T47D (cell line): Measurements from ENCODE around the gene TNS3.

ENCODE experiments used
- DNase-seq, 2 experiments: peaks; one replicate each; pipeline versions ENCODE4 v3.0.0 to v3.0.0-alpha.2; 2011 to 2012; ENCODE audit warnings: low read depth in 1 of 2, low spot score in 1 of 2
- JUND ChIP-seq: IDR thresholded peaks from 2 replicates; pipeline ENCODE4 v1.6.1; 2012; ENCODE audit warnings: low read depth
- in situ Hi-C: cut with HindIII; loops from 2 replicates; pipeline ENCODE4 v1.10.0; 2016; ENCODE audit warnings: low sequenced_read_pairs, low pct_unique_long_range_greater_than_20kb

The TNS3 gene

DNA sequence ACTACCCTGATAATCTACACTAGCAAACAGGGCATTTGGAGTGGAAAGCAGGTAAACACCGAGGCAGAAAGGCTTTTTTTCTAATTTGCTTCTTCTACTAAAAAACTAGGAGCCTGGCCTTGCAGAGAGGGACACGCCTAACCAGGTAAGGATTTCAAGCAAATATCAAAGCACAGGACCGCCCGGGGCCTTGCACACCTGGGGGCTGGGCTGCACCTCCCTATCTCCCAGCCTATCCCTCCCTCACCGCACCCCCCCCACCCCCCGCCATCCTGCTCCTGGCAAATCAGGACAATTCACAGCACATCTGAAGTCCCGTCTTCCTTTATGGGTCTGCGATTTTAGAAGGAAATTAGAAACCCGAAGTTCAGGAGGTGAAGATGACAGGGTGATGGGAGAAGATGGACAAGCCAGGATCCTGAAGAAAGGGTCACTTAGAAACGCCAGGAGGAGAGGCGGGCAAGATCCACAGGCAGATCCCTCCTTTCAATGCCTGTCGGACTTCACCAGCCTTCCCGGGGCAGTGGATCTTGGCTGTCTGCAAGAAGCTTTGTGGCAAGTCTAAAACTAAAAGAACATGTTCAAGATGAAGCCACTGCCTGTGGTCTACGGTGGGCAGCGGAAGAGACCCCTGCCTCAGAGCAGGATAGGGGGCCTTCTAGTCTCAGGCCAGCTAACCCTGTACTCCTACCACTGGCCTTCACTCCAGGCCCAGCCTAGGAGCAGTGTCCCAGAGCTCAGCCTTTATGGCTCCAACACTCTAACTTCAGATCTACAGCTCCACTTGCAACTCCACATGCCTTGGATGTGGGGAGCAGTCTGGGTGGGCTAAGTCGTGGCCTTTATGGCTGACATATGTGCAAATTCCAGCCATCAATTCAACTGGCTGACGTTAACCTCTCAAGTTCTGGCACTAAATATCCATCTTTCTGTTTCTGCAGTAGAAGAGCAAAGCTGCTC lies 43.9 kb downstream of the TNS3 start:
- in situ Hi-C loops: no loop called here
- DNase-seq: no peak
- no peak for TF ChIP-seq JUND

DNA sequence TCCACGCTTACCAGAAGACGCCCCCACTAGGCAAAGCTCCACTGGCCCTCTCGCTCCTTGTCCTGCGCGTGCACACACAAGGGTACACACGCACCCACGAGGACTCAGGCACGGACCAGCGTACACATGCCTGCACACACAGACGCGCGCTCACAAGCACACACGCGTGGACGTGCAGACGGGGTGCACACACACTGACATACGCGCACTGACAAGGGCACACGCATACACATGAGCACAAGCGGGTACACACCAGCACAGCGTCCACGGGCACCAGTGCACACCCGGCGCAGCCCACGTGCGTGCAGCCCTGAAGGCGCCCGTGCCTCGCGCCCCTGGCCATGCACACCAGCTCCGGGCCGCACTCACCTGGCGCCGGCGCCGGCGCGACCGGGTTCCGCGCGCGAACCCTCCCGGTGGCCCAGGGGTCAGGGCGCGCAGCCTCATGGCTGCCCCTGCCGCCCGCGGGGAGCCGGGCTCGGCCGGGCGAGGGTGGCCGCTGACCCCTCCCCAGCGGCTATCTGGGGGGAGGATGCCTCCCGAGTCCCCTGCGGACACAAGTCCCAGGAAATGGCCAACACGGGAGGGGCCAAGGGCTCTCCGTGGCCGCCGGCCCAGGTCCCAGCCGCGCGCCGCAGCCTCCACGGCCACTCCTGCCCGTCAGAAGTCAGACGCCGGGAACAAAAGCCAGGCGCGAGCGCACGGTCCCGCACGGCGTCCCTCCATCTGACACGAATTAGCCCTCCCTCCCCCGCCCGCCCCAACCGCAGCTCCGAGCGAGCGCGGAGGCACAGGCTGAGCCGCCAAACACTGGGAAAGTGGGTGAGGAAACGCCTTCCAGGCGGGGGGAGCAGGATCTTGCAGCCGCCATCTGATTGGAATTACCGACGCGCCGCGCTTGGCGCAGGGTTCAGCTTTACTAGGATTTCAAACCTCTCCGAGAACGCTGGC lies 45.0 kb downstream of the TNS3 start:
- DNase-seq: peak; percentile 79 to 82
- TF ChIP-seq JUND: no peak
- in situ Hi-C loops: no loop called here

DNA sequence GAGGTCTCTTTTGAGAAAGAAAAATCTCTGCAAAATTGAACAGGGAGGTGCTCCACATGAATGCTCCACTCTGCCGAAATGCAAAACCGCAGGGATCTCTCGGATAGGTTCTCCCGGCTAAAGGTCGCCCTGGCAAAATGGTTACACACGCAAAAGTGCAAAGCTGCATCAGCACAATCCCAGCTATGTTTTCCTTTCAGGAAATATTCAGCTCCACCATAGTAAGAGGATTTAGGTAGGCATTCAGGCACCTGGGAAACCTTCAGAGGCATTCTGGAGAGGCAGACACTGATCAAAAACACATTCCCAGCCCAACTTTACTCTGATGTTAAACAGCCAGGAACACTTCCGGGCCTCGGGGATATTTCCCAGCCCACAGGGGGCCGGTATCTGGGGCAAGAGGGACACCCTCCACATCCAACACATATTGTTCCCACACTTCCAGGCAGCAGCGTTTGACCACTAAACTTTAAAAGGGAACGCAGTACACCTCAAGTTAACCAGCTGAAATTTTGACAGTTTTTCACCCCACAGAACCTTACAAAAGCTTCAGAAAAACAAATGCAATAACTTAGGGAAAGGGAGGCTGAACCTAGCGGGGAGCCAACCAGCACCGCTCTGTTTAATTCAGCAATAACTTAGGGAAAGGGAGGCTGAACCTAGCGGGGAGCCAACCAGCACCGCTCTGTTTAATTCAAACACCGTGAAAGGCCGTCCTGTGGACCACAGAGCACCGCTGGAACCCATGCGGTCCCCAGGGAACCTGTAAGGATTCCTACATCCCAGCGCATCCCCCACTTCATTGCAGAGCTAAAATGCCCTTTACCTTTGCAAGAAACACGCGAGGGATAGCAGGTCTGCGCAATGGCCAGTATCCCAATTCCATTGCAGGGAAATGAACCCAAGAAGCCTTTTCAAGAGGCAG lies 45.9 kb downstream of the TNS3 start:
- no peak for TF ChIP-seq JUND
- in situ Hi-C loops: no loop called here
- no peak for DNase-seq

DNA sequence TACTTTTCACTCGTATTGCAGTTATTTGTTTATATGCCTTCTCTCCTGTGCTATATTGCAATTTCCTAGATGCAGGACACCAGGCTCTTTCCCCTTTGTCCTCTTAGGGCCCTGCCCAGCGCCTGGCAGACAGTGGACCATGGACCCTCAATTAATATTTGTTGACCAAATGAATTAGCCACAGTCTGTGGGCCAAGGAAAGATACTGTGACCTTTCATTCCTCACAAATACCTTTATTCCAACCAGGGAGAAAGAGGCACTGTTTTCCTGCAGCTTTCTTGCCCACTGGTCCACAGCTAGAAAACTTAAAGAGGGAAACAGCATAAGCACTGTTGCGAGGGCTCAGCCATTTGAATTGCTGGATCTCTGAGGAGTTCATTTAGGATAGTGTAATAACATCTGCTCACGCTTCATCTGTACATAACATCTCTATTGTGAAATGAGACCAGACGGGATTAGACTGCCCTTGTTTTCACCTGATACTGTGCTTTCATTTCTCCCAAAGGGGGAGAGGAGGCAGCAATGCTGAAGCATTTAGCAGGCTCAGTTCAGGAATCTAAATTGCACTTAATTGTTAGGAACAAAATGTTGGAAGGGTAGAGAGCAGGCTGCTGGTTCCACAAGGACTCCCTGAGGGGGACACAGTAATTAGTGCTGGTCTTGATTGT lies 46.7 kb downstream of the TNS3 start:
- DNase-seq: peak in 1 of 2 experiments; percentile 46
- in situ Hi-C loops: no loop called here
- TF ChIP-seq JUND: no peak

DNA sequence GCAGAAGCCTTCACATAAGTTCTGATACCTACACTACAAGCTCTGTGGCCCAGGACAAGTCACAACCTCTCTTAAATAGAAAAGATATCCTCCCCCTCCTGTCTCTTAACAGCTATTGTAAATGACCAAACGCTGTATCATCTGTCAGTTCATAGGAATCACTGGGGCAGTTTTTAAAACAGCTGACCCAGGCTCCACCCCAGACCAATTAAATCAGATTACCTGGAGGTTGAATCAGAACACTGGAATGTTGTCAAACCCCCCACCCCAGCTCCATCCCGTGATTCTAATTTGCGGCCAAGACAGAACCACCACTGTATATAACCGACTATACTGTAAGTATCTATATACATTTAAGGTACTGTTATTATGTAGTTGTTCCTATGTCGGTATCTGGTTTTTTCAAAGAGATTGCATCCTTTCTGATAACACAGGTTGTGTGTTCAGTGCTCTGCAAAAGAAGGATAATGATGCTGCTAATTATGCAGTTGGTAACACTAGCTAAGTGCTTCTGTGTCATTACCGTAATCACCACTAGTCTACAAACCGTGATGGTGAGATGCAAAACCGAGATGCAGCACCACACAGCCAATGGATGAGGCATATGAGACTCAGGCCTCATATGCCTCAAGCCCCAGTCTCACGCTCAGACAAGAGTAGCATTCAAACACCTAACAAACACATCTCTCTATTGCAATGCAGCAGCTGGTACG lies 47.4 kb downstream of the TNS3 start:
- TF ChIP-seq JUND: no peak
- in situ Hi-C loops: no loop called here
- DNase-seq: peak; percentile 65

DNA sequence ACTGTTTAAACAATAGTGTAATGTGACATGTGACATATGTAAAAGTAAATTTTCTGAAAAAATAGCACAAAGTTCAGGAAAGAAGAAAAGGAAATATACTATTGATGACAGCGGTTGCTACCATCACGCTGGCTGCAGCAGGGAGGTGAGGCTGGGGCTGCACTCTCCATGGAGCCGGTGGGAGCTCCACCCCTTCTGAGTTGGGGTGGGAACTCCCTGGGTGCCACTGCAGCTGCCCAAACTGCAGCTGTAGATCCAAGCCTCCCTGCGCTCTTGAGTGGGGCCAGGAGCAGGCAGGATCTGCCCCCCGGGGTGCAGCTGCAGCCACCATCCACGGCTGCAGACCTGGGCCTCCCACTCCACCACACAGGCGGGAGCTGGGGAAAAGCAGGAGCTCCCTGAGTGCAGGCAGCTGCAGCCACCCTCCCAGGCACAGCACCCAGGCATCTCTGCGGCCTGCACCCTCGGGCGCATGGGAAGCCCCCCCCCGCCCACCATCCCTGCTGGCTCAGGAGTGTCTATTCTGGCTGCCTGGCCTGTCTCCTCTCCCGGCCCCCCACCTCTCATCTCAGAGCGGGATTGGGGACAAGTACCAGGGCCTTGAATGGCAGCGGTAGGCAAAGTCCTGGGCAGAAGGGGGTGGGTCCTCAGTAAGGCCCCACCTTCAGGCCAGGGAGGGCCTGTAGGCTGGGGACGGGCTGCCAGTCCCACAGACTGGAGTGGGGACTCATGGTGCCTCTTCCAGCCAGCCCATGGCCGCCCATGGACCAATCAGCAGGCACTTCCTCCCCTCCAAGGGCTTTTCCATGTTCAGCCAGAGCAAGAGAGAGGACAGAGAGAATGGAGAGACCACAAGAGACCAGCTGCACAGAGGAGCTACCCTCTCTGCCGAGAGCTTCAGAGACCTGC lies 50.1 kb downstream of the TNS3 start:
- no peak for TF ChIP-seq JUND
- in situ Hi-C loops: no loop called here
- no peak for DNase-seq

DNA sequence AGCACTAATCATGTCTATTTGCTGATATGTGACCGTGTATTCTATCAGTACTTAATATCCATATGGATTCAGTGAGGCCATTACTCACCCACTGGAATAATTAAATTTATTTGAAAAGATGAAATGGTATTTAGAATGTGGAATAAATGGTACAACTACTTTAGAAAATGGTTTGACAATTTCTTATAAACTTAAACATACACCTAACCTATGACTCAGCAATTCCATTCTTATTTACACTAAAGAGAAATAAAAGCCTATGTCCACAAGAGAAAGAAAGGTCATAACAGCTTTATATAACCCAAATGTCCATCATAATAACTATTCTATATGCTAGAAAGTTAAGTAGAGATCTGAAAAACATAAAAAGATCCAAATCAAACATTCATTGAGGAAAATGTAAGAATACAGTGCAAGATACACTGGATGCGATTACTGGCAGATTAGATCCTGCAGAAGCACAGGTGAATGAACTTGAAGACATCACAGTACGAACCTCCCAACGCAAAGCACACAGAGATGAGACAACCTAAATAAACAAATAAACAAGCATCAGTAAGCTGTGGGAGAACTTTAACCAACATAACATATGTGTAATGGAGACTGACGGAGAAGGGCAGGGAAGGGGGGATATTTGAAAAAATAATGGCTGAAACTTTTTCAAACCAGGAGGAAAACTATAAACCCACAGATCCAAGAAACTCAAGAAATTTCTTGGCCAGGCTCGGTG lies 51.9 kb downstream of the TNS3 start:
- DNase-seq: no peak
- in situ Hi-C loops: no loop called here
- no peak for TF ChIP-seq JUND

DNA sequence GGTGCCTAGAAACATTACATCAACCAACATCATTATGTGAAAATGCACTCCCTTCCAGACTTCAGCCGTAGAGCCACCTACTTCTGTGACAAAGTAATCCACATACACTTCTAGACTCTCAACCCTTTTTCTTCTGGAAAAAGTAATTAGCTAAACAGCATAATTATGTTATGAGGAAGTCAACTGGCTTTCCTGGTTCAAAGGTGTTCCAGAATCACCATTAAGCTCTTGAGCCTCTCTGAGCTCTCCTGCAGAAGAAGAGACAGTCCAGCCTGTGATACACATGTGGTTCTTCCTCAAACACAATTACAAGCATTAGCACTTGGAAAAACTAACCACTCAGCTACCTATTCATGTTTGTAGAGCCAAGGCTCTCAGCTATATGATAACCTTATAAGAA lies 52.5 kb downstream of the TNS3 start:
- in situ Hi-C loops: no loop called here
- DNase-seq: no peak
- no peak for TF ChIP-seq JUND

DNA sequence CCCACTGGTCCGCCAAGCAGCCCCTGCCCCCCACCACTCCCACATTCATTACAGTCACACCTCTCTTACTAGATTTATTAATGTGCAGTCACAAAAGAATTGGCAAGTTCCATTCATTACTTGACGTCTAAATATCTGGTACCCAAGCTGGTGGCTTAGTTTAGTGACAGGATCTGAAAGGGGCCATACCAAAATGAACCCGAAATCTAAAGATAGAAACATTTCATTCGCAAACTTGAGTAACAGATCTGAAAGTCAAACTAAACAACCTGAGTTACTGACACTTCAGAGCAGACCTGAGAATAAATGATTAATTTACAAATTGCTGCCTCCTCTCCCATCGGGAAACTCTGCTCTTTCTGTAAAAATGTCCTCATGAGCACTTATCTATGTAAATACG lies 53.4 kb downstream of the TNS3 start:
- in situ Hi-C loops: no loop called here
- DNase-seq: no peak
- no peak for TF ChIP-seq JUND

DNA sequence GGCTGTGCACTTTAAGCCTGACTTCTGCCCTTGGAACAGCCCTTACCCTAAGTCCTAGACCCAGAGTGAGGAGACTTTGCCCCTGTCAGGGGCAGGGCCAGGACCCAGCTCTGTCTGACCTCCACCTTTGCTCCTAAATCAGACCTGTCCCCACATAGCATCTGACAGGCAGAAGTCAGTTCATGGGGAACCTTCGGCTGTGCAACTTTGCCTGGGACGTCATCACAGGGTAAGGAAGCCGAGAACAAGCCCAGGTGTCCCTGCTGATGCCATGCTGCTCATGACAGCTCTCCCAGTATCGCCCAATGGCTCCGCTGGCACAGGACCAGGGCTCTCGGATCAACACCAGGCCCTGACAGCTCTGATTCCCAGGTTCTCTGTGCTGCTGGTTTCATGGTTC lies 55.4 kb downstream of the TNS3 start:
- DNase-seq: no peak
- in situ Hi-C loops: no loop called here
- TF ChIP-seq JUND: no peak
